Measurements from ENCODE around the gene COQ2. TPM values are rescaled to one million over a fixed set of nuclear protein-coding genes. Genes with fewer than 3 reads are reported as not detected.

The COQ2 gene
- total RNA-seq, 8 experiments from 2014 or later: 5.6 to 26.2 (median 10.7) TPM

GRCh38 chr4:83257811-83258210, 26.8 kb downstream of the COQ2 start:
- peak in 1 of 8 experiments; percentile 16 for ATAC-seq (replicated peaks in 6 of 8)
- Histone ChIP-seq H3K4me1 (replicated peaks in 1 of 2) (peaks cover 22 to 28% of the 10 kb centered on the region in 2 donors), H3K27ac (no peak overlapping the region), H3K4me3 (no peak overlapping the region)
- in situ Hi-C loops (cut with MboI; ENCODE audit: low pct_unique_long_range_greater_than_20kb in 2 of 9, low sequenced_read_pairs in 9 of 9, unreplicated experiment in 9 of 9): loop anchor here in 5 of 9 experiments (10.0 to 25.0 kb wide), 4 partner anchors 171 to 796 kb away; partner anchors contain the start of gene SEC31A (in 1 of the 5)
- 40 to 91% (median 71%) methylated on average over 1 to 6 of the region's 7 CpGs; no CpG with 5 or more reads in 1 of the 10 experiments for WGBS, 10 experiments

- in situ Hi-C loops (cut with MboI; ENCODE audit: low pct_unique_long_range_greater_than_20kb in 2 of 9, low sequenced_read_pairs in 9 of 9, unreplicated experiment in 9 of 9): loop anchor here in 5 of 9 experiments (10.0 to 25.0 kb wide), 4 partner anchors 168 to 793 kb away; partner anchors contain the start of gene SEC31A (in 1 of the 5)
- WGBS, 10 experiments: 0 to 100% (median 20%) methylated on average over 1 of the region's 1 CpG
- peak in 4 of 8 experiments; percentile 39 to 71 (median 43) for ATAC-seq (replicated peaks in 6 of 8)
Measured at GRCh38 chr4:83255584-83255983, 29.0 kb downstream of the COQ2 start.

GRCh38 chr4:83252782-83253405, 31.7 kb downstream of the COQ2 start:
- no peak overlapping the region for H3K27ac ChIP-seq
- 20 to 56% (median 37%) methylated on average over 1 to 7 of the region's 7 CpGs for WGBS, 10 experiments
- peak; percentile 26 to 80 (median 59) for ATAC-seq (replicated peaks in 6 of 8)
- H3K4me3 ChIP-seq: no peak overlapping the region
- H3K4me1 ChIP-seq (replicated peaks in 1 of 2): peaks cover 21 to 25% of the 10 kb centered on the region in 2 donors
- in situ Hi-C loops (cut with MboI; ENCODE audit: low pct_unique_long_range_greater_than_20kb in 2 of 9, low sequenced_read_pairs in 9 of 9, unreplicated experiment in 9 of 9): loop anchor here in 5 of 9 experiments (10.0 to 25.0 kb wide), 4 partner anchors 166 to 791 kb away; partner anchors contain the start of gene SEC31A (in 1 of the 5)

More at GRCh38 chr4:83255584-83255983, 29.0 kb downstream of the COQ2 start:
- Histone ChIP-seq H3K4me3 (no peak overlapping the region), H3K27ac (peak overlapping the region; percentile 65 to 77), H3K4me1 (replicated peaks in 1 of 2) (peaks cover 24 to 28% of the 10 kb centered on the region in 2 donors)

GRCh38 chr4:83251447-83251830, 33.2 kb downstream of the COQ2 start:
- no peak overlapping the region for H3K27ac ChIP-seq
- no peak for ATAC-seq (replicated peaks in 6 of 8)
- H3K4me3 ChIP-seq: no peak overlapping the region
- in situ Hi-C loops (cut with MboI; ENCODE audit: low pct_unique_long_range_greater_than_20kb in 2 of 9, low sequenced_read_pairs in 9 of 9, unreplicated experiment in 9 of 9): loop anchor here in 5 of 9 experiments (10.0 to 25.0 kb wide), 4 partner anchors 164 to 789 kb away; partner anchors contain the start of gene SEC31A (in 1 of the 5)
- 20 to 100% (median 81%) methylated on average over 1 to 2 of the region's 2 CpGs; no CpG with 5 or more reads in 2 of the 10 experiments for WGBS, 10 experiments
- H3K4me1 ChIP-seq (replicated peaks in 1 of 2): peaks cover 16 to 20% of the 10 kb centered on the region in 2 donors

DNA sequence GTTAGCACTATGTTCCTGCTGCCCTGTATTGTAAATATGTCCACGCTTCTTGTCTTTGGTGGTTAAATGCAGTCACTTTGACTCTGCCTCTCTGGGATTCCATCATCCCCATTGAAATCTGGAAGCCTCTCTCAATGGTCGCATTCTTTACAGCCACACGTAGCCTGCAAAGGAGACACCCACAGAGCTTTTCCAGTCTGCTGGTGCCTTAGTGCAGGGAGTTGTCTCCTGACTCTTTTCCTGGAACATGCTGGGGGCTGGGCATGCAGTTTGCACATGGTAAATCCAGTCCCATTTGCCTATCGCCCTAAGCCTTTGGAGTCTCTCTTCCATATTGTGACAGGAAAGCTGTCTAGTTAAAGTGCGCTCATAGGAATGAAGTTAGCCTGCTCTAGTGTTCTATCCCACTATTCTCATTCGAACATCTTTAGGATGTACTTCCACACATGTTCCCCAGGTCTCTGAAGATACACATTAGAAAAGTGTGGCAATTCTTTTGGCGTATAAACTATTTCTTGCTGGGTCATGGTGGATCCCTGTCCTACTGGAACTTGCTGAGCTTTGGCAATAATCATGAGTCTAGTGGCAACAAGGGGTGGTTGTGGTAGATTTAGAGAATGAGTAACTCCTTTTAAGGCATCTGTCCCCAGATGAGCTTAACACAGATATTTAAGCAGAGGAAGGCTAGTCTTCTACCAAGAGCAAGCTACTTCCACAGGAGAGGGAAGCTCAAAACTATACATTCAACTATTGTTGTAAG, 33.7 kb downstream of the COQ2 start:
- Histone ChIP-seq H3K4me1 (replicated peaks in 1 of 2) (peaks cover 10 to 14% of the 10 kb centered on the region in 2 donors), H3K27ac (no peak overlapping the region), H3K4me3 (no peak overlapping the region)
- in situ Hi-C loops (cut with MboI; ENCODE audit: low pct_unique_long_range_greater_than_20kb in 2 of 9, low sequenced_read_pairs in 9 of 9, unreplicated experiment in 9 of 9): loop anchor here in 5 of 9 experiments (10.0 to 25.0 kb wide), 4 partner anchors 164 to 789 kb away; partner anchors contain the start of gene SEC31A (in 1 of the 5)
- peak in 3 of 8 experiments; percentile 63 to 86 (median 81) for ATAC-seq (replicated peaks in 6 of 8)
- 32 to 92% (median 60%) methylated on average over 1 to 7 of the region's 7 CpGs; no CpG with 5 or more reads in 1 of the 10 experiments for WGBS, 10 experiments

GRCh38 chr4:83248486-83248885, 36.1 kb downstream of the COQ2 start:
- 48 to 100% (median 100%) methylated on average over 1 to 4 of the region's 5 CpGs; no CpG with 5 or more reads in 4 of the 10 experiments for WGBS, 10 experiments
- no peak overlapping the region for H3K27ac ChIP-seq
- peaks cover 0 to 2% of the 10 kb centered on the region in 2 donors for H3K4me1 ChIP-seq (replicated peaks in 1 of 2)
- no peak overlapping the region for H3K4me3 ChIP-seq
- in situ Hi-C loops (cut with MboI; ENCODE audit: low pct_unique_long_range_greater_than_20kb in 2 of 9, low sequenced_read_pairs in 9 of 9, unreplicated experiment in 9 of 9): no loop called here
- peak in 3 of 8 experiments; percentile 40 to 54 (median 48) for ATAC-seq (replicated peaks in 6 of 8)

DNA sequence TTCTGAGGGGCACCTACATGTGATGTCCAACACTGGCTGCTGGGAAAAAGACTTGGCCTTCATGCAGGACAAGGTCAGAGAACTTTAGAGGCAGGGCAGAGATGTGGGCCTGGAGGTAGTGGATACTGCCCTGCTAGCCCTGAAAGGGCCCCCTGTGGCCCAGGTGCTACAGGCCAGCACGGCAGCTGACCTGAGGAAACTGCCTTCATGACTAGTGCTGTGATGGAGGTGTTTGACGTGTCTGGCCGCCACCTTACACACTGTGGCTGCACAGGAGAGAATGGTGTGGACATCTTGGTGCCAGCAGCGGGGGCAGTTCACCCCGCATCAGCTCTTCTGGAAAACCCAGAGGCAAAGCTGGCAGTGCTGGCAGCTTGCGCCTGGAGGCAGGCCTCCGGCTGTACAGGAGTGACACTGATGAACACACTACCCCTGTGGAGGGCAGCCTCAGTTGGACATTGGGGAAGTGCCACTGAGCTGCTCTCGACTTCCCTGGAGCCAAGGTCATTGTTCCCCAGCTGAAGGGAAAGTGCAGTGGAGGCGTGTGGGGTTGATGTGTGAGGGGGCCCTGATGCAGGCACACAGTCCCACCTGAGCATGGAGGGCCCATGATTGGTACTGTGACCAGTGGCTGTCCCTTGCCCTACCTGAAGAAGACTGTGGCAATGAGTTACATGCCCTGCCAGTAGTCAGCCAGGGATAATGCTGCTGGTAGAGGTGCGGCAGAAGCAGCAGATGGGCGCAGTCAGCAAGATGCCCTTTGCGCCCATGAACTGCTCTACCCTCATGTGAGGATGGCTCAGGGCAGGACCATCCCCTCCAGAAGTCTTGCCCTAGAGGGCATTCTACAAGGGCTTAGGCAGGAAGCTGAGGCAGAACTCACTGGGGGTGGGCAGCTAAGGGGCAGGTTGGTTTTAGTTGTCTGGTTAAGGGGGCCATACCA, 36.9 kb downstream of the COQ2 start:
- H3K27ac ChIP-seq: no peak overlapping the region
- in situ Hi-C loops (cut with MboI; ENCODE audit: low pct_unique_long_range_greater_than_20kb in 2 of 9, low sequenced_read_pairs in 9 of 9, unreplicated experiment in 9 of 9): no loop called here
- whole genome bisulfite sequencing, 10 experiments: 88 to 100% (median 100%) methylated on average over 1 to 3 of the region's 12 CpGs; no CpG with 5 or more reads in 5 of the 10 experiments
- peaks cover 0 to 2% of the 10 kb centered on the region in 2 donors for H3K4me1 ChIP-seq (replicated peaks in 1 of 2)
- ATAC-seq (replicated peaks in 6 of 8): no peak
- no peak overlapping the region for H3K4me3 ChIP-seq

- WGBS, 10 experiments: 50 to 100% (median 100%) methylated on average over 1 of the region's 1 CpG; no CpG with 5 or more reads in 3 of the 10 experiments
- ATAC-seq (replicated peaks in 6 of 8): no peak
- no peak overlapping the region for H3K4me3 ChIP-seq
- no peak overlapping the region for H3K27ac ChIP-seq
- in situ Hi-C loops (cut with MboI; ENCODE audit: low pct_unique_long_range_greater_than_20kb in 2 of 9, low sequenced_read_pairs in 9 of 9, unreplicated experiment in 9 of 9): no loop called here
- H3K4me1 ChIP-seq (replicated peaks in 1 of 2): no peaks in the 10 kb centered on the region
Measured at GRCh38 chr4:83241132-83241531, 43.5 kb downstream of the COQ2 start.

DNA sequence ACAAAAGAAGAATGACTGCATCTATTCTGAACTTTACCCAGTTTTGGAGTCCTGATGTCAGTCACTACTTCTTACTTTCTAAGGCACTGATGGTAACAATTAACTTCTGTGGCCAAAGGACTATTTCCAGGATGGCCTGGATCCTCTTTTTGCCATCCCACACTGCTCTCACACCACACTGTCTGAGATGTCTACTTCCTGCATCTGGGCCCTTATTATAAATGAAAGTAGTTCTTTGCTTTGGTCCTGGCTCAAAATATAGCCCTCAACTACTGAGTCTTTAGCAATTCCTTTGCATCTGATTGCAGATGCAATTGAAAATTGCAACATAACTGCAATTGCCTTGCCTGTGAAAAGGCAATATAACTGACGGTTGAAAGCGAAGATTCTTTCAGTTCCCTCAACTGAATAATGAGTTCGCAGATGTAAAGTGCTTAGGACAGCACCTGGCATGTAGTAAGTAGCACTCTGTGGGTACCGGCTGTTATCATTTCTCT, 44.2 kb downstream of the COQ2 start:
- H3K27ac ChIP-seq: no peak overlapping the region
- no peak overlapping the region for H3K4me3 ChIP-seq
- no peak for ATAC-seq (replicated peaks in 6 of 8)
- in situ Hi-C loops (cut with MboI; ENCODE audit: low pct_unique_long_range_greater_than_20kb in 2 of 9, low sequenced_read_pairs in 9 of 9, unreplicated experiment in 9 of 9): no loop called here
- no peaks in the 10 kb centered on the region for H3K4me1 ChIP-seq (replicated peaks in 1 of 2)
- 75 to 100% (median 89%) methylated on average over 1 to 4 of the region's 4 CpGs; no CpG with 5 or more reads in 1 of the 10 experiments for WGBS, 10 experiments

DNA sequence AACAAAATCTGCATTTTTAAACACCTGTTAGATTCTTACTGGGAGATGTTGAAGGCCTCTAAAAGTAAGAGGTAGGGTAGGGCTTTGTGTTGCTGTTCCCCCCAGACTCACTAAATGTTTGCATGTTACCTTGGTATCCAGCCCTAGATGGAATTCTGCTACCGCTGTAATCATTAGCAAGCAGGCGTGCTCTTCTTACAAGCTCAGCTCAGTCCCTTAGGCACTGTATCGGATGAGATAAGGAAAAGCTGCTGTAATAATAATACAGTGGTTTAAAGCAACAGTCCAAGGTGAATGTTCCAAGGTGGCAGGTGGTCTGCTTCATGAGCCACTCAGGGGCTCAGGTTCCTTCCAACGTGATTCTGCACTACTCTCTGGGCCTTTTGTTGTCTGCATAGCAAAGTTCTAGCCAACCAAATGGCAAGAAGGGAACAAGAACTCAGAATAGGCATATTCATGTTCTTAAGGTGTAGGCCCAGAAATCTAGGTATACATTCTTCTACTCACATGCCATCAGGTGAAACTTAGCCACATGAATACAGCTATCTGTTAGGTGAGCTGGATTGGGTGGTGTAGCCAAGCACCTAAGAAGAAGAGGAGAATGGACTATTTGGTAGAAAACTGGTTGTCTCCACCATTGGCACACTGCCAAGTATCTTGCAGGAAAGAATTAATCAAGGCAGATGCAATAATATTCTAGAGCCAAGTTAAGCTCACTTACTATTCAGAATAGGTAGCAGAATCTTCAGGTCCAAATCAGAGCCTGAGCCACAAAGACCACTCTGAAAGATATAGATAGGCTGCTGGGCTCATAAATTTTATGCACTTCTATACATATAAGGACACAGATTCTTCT, 46.0 kb downstream of the COQ2 start:
- no peak for ATAC-seq (replicated peaks in 6 of 8)
- in situ Hi-C loops (cut with MboI; ENCODE audit: low pct_unique_long_range_greater_than_20kb in 2 of 9, low sequenced_read_pairs in 9 of 9, unreplicated experiment in 9 of 9): no loop called here
- Histone ChIP-seq H3K27ac (no peak overlapping the region), H3K4me3 (no peak overlapping the region), H3K4me1 (replicated peaks in 1 of 2) (no peaks in the 10 kb centered on the region)
- WGBS, 10 experiments: 67 to 100% (median 89%) methylated on average over 1 to 4 of the region's 4 CpGs; no CpG with 5 or more reads in 2 of the 10 experiments

DNA sequence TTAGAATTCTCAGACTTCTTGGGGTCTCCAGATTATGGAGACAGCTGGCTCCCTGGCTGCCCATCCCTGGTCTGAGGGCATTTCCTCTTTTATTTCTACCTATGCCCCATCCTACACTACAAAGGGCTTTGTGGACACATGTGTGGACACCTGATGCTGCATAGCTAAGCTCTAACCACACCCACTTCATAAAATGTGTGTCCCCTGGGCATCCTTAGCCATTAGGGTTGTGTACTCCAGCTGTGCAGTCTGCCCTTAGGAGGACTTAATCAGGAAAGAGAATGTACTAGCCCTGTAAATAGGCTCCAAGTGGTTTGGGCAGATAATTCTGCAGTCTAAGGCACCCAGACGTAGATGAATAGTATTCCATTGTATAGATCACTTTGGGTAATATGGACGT, 47.0 kb downstream of the COQ2 start:
- 13 to 93% (median 69%) methylated on average over 1 to 2 of the region's 2 CpGs; no CpG with 5 or more reads in 3 of the 10 experiments for WGBS, 10 experiments
- no peak overlapping the region for H3K4me3 ChIP-seq
- no peak overlapping the region for H3K27ac ChIP-seq
- in situ Hi-C loops (cut with MboI; ENCODE audit: low pct_unique_long_range_greater_than_20kb in 2 of 9, low sequenced_read_pairs in 9 of 9, unreplicated experiment in 9 of 9): no loop called here
- ATAC-seq (replicated peaks in 6 of 8): peak in 4 of 8 experiments; percentile 27 to 66 (median 52)
- no peaks in the 10 kb centered on the region for H3K4me1 ChIP-seq (replicated peaks in 1 of 2)
